K562 (cell line): Measurements from ENCODE around the gene TRPV6. TPM values are rescaled to one million over a fixed set of nuclear protein-coding genes. Genes with fewer than 3 reads are reported as not detected.

Experiments used
- ARHGAP35 ChIP-seq: fragments of 450-650 bp; IDR thresholded peaks from 2 replicates; pipeline ENCODE4 v1.6.1; 2018; ENCODE audit not compliant: partially characterized antibody
- E4F1 ChIP-seq: fragments of 250-450 bp; sonication (Bioruptor Pico); IDR thresholded peaks from 2 replicates; pipeline ENCODE4 v1.5.0; 2021; ENCODE audit warnings: mild to moderate bottlenecking, borderline replicate concordance
- REST ChIP-seq, 2 experiments: fragments of 450-650 bp; formaldehyde crosslinking in 1 of 2; IDR thresholded peaks; 2 replicates each; pipeline versions ENCODE4 v1.4.0 to v1.6.1; 2014 to 2020; ENCODE audit warnings: mild to moderate bottlenecking in 2 of 2, borderline replicate concordance in 1 of 2, low read depth in 1 of 2
- RFX1 ChIP-seq: fragments of 450-650 bp; IDR thresholded peaks from 2 replicates; pipeline ENCODE4 v1.6.1; 2016; ENCODE audit warnings: mild to moderate bottlenecking, moderate library complexity
- polyA plus RNA-seq, 8 experiments: library from polyadenylated mRNA; depleted of rRNA in 4 of 8; stranded (reverse) in 5 of 8; unstranded in 3 of 8; fragments of >200 nt; fragmentation: Nextera tagmentation in 2 of 8; fragmentation: Illumina TruSeq in 1 of 8; extraction: Ambion mirVana in 2 of 8; extraction: Trizol in 1 of 8; gene quantifications; 2 replicates each; pipeline versions ENCODE4 v1.2.1 to v1.2.3, GENCODE V29; 2011 to 2014; ENCODE audit warnings: inconsistent platforms in 1 of 8, missing spikeins in 1 of 8
- total RNA-seq, 7 experiments: library from RNA; depleted of rRNA in 6 of 7; stranded (reverse); fragments of >200 nt in 6 of 7; fragmentation: Illumina TruSeq in 2 of 7; extraction: Trizol in 2 of 7; gene quantifications; 2 replicates each; pipeline versions ENCODE4 v1.2.1 to v1.2.3, GENCODE V29; 2011 to 2021; ENCODE audit warnings: low replicate concordance in 1 of 7

TRPV6 gene
- total and polyA plus RNA-seq, 9 of the 15 experiments (the other 6 are each of a cell fraction or from before 2014, with no cell fraction given): 0.04 to 0.36 (median 0.11) TPM

- TF ChIP-seq E4F1 (no peak), REST (IDR thresholded peaks at IDR 0.05; ENCODE audit: borderline replicate concordance) (peak; percentile 65; the same call in 1 of the 2 replicates), REST (CRISPR knock-in tag; IDR thresholded peaks at IDR 0.05; ENCODE audit: low read depth) (no peak), RFX1 (no peak), ARHGAP35 (no peak)
Measured at GRCh38 chr7:142866361-142867096, 19.0 kb downstream of the TRPV6 start (continued).
